Fibroblast of upper back skin (primary cell): ENCODE data around the gene ITFG1.
A peak's percentile ranks its signal among the peaks of the same experiment; 100 is the strongest.
"Not testable (repeated sequence)": the region's sequence is repeated elsewhere in the genome, so short reads cannot be mapped to it uniquely, and the experiment has no call there.

Experiments
- DNase-seq: peaks from one replicate; pipeline ENCODE4 v3.0.0-alpha.2; 2013

Gene ITFG1

GRCh38 chr16:47473004-47473403 lies 12.1 kb upstream of the ITFG1 start:
- not testable (repeated sequence) for DNase-seq

- no peak for DNase-seq
These were observed 9.9 kb upstream of the ITFG1 start for GRCh38 chr16:47470810-47471209.

GRCh38 chr16:47470211-47470610 lies 9.3 kb upstream of the ITFG1 start:
- DNase-seq, result no peak

GRCh38 chr16:47469227-47469626 lies 8.4 kb upstream of the ITFG1 start:
- no peak for DNase-seq

GRCh38 chr16:47468070-47468689 lies 7.3 kb upstream of the ITFG1 start:
- not testable (repeated sequence) for DNase-seq

- no peak for DNase-seq
These were observed 6.6 kb upstream of the ITFG1 start for GRCh38 chr16:47467501-47467900.

GRCh38 chr16:47465919-47466630 lies 5.2 kb upstream of the ITFG1 start:
- no peak for DNase-seq

- DNase-seq, result no peak
These were observed 3.1 kb upstream of the ITFG1 start for GRCh38 chr16:47463771-47464624.

- DNase-seq, result peak; percentile 41
These were observed 869 bp upstream of the ITFG1 start for GRCh38 chr16:47461598-47462266.

- DNase-seq, result peak; percentile 2
These were observed 528 bp downstream of the ITFG1 start for GRCh38 chr16:47460359-47460710.

GRCh38 chr16:47459603-47460002 lies 1.3 kb downstream of the ITFG1 start:
- DNase-seq, result no peak

- no peak for DNase-seq
These were observed 2.5 kb downstream of the ITFG1 start for GRCh38 chr16:47458331-47458730.

- no peak for DNase-seq
These were observed 11.1 kb downstream of the ITFG1 start for GRCh38 chr16:47449788-47450187.

- DNase-seq, result no peak
These were observed 11.9 kb downstream of the ITFG1 start for GRCh38 chr16:47448830-47449575.

GRCh38 chr16:47446431-47446830 lies 14.4 kb downstream of the ITFG1 start:
- DNase-seq, result no peak

GRCh38 chr16:47442884-47443283 lies 18.0 kb downstream of the ITFG1 start:
- DNase-seq, result not testable (repeated sequence)

- not testable (repeated sequence) for DNase-seq
These were observed 20.8 kb downstream of the ITFG1 start for GRCh38 chr16:47440066-47440465.

- DNase-seq, result peak; percentile 26
These were observed 26.6 kb downstream of the ITFG1 start for GRCh38 chr16:47434274-47434673.

GRCh38 chr16:47431960-47432359 lies 28.9 kb downstream of the ITFG1 start:
- DNase-seq, result peak; percentile 11

- no peak for DNase-seq
These were observed 34.1 kb downstream of the ITFG1 start for GRCh38 chr16:47426806-47427205.

- no peak for DNase-seq
These were observed 36.0 kb downstream of the ITFG1 start for GRCh38 chr16:47424846-47425245.

- no peak for DNase-seq
These were observed 44.0 kb downstream of the ITFG1 start for GRCh38 chr16:47416869-47417268.

- no peak for DNase-seq
These were observed 47.8 kb downstream of the ITFG1 start for GRCh38 chr16:47413041-47413440.
